Endothelial cell of umbilical vein (primary cell): ENCODE measurements around the gene ZNF774. TPM values are rescaled to one million over a fixed set of nuclear protein-coding genes. Genes with fewer than 3 reads are reported as not detected.

Source experiments
- BruUV-seq: library from RNA; stranded (reverse); fragments of 400-500 nt; replicated peaks from 2 replicates; lab custom pipeline; 2021; lab: Mats Ljungman, UMichigan
- CTCF ChIA-PET: fragments of 300-600, 350-600 bp; sonication (Branson Sonifier 250); formaldehyde crosslinking; loops from one replicate; lab custom pipeline; 2021; ENCODE audit warnings: antibody characterized with exemption, inconsistent platforms; lab: Charles Lee
- POLR2A ChIA-PET: fragments of 300-600, 350-600 bp; sonication (Branson Sonifier 250); formaldehyde crosslinking; loops from one replicate; lab custom pipeline; 2021; ENCODE audit warnings: antibody characterized with exemption, inconsistent platforms; lab: Charles Lee
- DNase-seq: peaks from one replicate; pipeline ENCODE4 v3.0.0-alpha.2; 2011; ENCODE audit warnings: low read depth, low spot score
- FAIRE-seq: peaks from 2 replicates; lab custom pipeline; 2011; peaks lifted over from hg19 to GRCh38; lab: Jason Lieb, UNC
- H2AFZ ChIP-seq: 2 replicates; pipeline ENCODE4 v1.6.0; 2012; ENCODE audit warnings: low read depth, low read length, control low read depth, inconsistent platforms
- H3K27ac ChIP-seq: 2 replicates; pipeline ENCODE4 v1.5.1; 2011; ENCODE audit warnings: low read depth, mild to moderate bottlenecking, control low read depth, low read length, moderate library complexity; ENCODE audit not compliant: insufficient read depth
- H3K27me3 ChIP-seq, 2 experiments: 2 replicates each; pipeline versions ENCODE4 v1.6.0 to v1.6.1; 2011; ENCODE audit warnings: low read length in 2 of 2, mixed read lengths in 1 of 2; ENCODE audit not compliant: control insufficient read depth in 2 of 2, insufficient read depth in 2 of 2
- H3K36me3 ChIP-seq, 2 experiments: 2 replicates in 1 of 2; 3 replicates in 1 of 2; pipeline ENCODE4 v1.5.1; 2011; ENCODE audit warnings: low read length in 2 of 2, mild to moderate bottlenecking in 1 of 2, moderate library complexity in 1 of 2; ENCODE audit not compliant: control insufficient read depth in 2 of 2, insufficient read depth in 2 of 2; ENCODE audit errors: extremely low read depth in 1 of 2
- H3K4me1 ChIP-seq: 3 replicates; pipeline ENCODE4 v1.5.1; 2011; ENCODE audit warnings: mild to moderate bottlenecking, low read length; ENCODE audit not compliant: control insufficient read depth, insufficient read depth; ENCODE audit errors: extremely low read depth
- H3K4me2 ChIP-seq: 2 replicates; pipeline ENCODE4 v1.6.1; 2011; ENCODE audit warnings: low read length, control low read depth, mixed read lengths; ENCODE audit not compliant: insufficient read depth
- H3K4me3 ChIP-seq, 3 experiments: fragments of 200-600 bp in 1 of 3; sonication (generic), shearing (Covaris generic) in 1 of 3; replicated peaks in 1 of 3; 2 replicates each; pipeline ENCODE4 v1.5.1; 2011 to 2016; ENCODE audit warnings: control low read depth in 3 of 3, low read length in 3 of 3, mild to moderate bottlenecking in 2 of 3, inconsistent platforms in 1 of 3, low read depth in 1 of 3, moderate library complexity in 1 of 3; ENCODE audit not compliant: insufficient read depth in 1 of 3
- H3K79me2 ChIP-seq: 2 replicates; pipeline ENCODE4 v1.6.0; 2012; ENCODE audit warnings: low read length, inconsistent platforms; ENCODE audit not compliant: control insufficient read depth, insufficient read depth
- H3K9ac ChIP-seq: replicated peaks from 2 replicates; pipeline ENCODE3; 2011; ENCODE audit warnings: low read length, control low read depth; ENCODE audit not compliant: insufficient read depth; ENCODE audit errors: extremely low read depth
- H3K9me1 ChIP-seq: replicated peaks from 3 replicates; pipeline ENCODE4 v1.6.0; 2011; ENCODE audit warnings: mild to moderate bottlenecking, low read length; ENCODE audit not compliant: control insufficient read depth, insufficient read depth; ENCODE audit errors: extremely low read depth
- H3K9me3 ChIP-seq: replicated peaks from 2 replicates; pipeline ENCODE4 v1.5.1; 2012; ENCODE audit warnings: low read length, inconsistent platforms; ENCODE audit not compliant: control insufficient read depth, insufficient read depth
- H4K20me1 ChIP-seq: replicated peaks from 2 replicates; pipeline ENCODE3; 2011; ENCODE audit warnings: mild to moderate bottlenecking, low read length; ENCODE audit not compliant: control insufficient read depth, insufficient read depth; ENCODE audit errors: extremely low read depth
- EZH2 ChIP-seq: IDR thresholded peaks from 2 replicates; pipeline ENCODE4 v1.6.1; 2012; ENCODE audit warnings: borderline replicate concordance, low read depth, mild to moderate bottlenecking, moderate library complexity, low read length, inconsistent platforms; ENCODE audit not compliant: severe bottlenecking
- FOS ChIP-seq: IDR thresholded peaks from 2 replicates; pipeline ENCODE4 v1.6.1; 2011; ENCODE audit warnings: mild to moderate bottlenecking, low read length, moderate library complexity, borderline replicate concordance; ENCODE audit not compliant: insufficient read depth
- GATA2 ChIP-seq: IDR thresholded peaks from 2 replicates; pipeline ENCODE4 v1.7.0; 2011; ENCODE audit warnings: low read depth, mild to moderate bottlenecking, moderate library complexity, mixed read lengths, low read length; ENCODE audit not compliant: insufficient read length, insufficient read depth
- JUN ChIP-seq: IDR thresholded peaks from 2 replicates; pipeline ENCODE4 v1.6.1; 2011; ENCODE audit warnings: borderline replicate concordance, low read depth; ENCODE audit not compliant: insufficient read length, insufficient read depth
- MYC ChIP-seq: IDR thresholded peaks from one replicate; pipeline ENCODE4 v1.6.1; 2011; ENCODE audit warnings: mild to moderate bottlenecking, low read depth, low read length
- POLR2A ChIP-seq: IDR thresholded peaks from 2 replicates; pipeline ENCODE4 v1.6.1; 2012; ENCODE audit warnings: low read depth, mild to moderate bottlenecking, control low read depth, low read length
- POLR2AphosphoS5 ChIP-seq: IDR thresholded peaks from 2 replicates; pipeline ENCODE4 v1.6.1; 2012; ENCODE audit warnings: low read depth, mild to moderate bottlenecking, control low read depth, low read length, moderate library complexity; ENCODE audit not compliant: insufficient read depth
- dilution Hi-C: fragments of 300-500 bp; cut with MboI; formaldehyde crosslinking; loops from one replicate; pipeline ENCODE4 v1.15.0; 2019; ENCODE audit warnings: low sequenced_read_pairs; ENCODE audit not compliant: extremely low pct_ligation_motif_present
- intact Hi-C: fragments of 100-400 bp; cut with micrococcal nuclease; formaldehyde crosslinking; loops from one replicate; pipeline ENCODE4 v1.10.0; 2022
- polyA plus RNA-seq, 4 experiments: library from polyadenylated mRNA; depleted of rRNA in 3 of 4; stranded (reverse) in 3 of 4; unstranded in 1 of 4; fragments of >200 nt; gene quantifications; 2 replicates each; pipeline versions ENCODE4 v1.2.1 to v1.2.3, GENCODE V29; 2011 to 2012; ENCODE audit warnings: missing spikeins in 1 of 4
- total RNA-seq: library from RNA; stranded (reverse); gene quantifications from 2 replicates; pipeline ENCODE4 v1.2.3, GENCODE V29; 2021
- TF ChIP-seq, protein P1 (sequence below), 2 donors: IDR thresholded peaks; 1 replicate in 1 of 2; 2 replicates in 1 of 2; pipeline ENCODE4 v1.5.1; 2011; ENCODE audit warnings: low read length in 2 of 2, mild to moderate bottlenecking in 2 of 2, moderate library complexity in 2 of 2, control low read depth in 1 of 2, inconsistent platforms in 1 of 2, low read depth in 1 of 2; ENCODE audit not compliant: insufficient read depth in 1 of 2; ENCODE audit errors: extremely low read depth in 1 of 2
- TF ChIP-seq, protein P2 (sequence below): IDR thresholded peaks from 2 replicates; pipeline ENCODE4 v1.6.1; 2011; ENCODE audit not compliant: insufficient read depth, insufficient read length

ZNF774 gene
- total and polyA plus RNA-seq, 2 donors (not counting 3 experiments of a cell fraction or from before 2014, with no cell fraction given): 0.98 to 2.6 TPM

DNA sequence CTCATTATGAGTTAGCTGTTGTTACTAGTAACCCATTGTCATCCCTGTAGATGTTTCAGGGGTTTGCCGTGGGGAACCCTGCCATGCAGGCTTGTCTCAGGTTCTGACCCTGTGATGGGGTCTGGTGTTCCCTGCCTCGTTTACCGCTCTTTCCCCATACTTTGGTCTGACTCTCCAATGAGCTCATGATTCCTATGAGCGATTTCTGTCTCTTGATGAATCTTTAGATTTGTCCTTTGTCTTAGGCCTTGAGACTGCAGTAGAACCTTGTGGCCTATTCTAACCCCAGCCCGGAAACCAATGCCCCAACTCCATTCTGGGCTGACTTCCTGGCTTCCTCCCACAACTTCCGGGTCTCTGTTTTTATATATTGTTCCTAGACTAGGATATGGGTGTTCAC is 24.7 kb downstream of the ZNF774 start:
- Histone ChIP-seq H3K27me3 (no peaks in the 10 kb centered on the region), H2AFZ (peak overlapping the region; percentile 41), H3K4me3 (no peak overlapping the region), H3K27ac (peak overlapping the region; percentile 56), H3K4me1 (peaks cover 18% of the 10 kb centered on the region), H4K20me1 (no peaks in the 10 kb centered on the region), H3K36me3 (no peaks in the 10 kb centered on the region), H3K79me2 (no peaks in the 10 kb centered on the region), H3K9me3 (peaks cover 3% of the 10 kb centered on the region), H3K4me2 (peak overlapping the region; percentile 78), H3K9ac (peak overlapping the region; percentile 1), H3K9me1 (no peaks in the 10 kb centered on the region)
- dilution Hi-C loops: no loop called here
- TF ChIP-seq POLR2A (no peak), POLR2AphosphoS5 (peak; percentile 80), FOS (peak; percentile 16), JUN (no peak), EZH2 (no peak), GATA2 (peak; percentile 60), MYC (no peak)
- TF ChIP-seq, protein P1, sequence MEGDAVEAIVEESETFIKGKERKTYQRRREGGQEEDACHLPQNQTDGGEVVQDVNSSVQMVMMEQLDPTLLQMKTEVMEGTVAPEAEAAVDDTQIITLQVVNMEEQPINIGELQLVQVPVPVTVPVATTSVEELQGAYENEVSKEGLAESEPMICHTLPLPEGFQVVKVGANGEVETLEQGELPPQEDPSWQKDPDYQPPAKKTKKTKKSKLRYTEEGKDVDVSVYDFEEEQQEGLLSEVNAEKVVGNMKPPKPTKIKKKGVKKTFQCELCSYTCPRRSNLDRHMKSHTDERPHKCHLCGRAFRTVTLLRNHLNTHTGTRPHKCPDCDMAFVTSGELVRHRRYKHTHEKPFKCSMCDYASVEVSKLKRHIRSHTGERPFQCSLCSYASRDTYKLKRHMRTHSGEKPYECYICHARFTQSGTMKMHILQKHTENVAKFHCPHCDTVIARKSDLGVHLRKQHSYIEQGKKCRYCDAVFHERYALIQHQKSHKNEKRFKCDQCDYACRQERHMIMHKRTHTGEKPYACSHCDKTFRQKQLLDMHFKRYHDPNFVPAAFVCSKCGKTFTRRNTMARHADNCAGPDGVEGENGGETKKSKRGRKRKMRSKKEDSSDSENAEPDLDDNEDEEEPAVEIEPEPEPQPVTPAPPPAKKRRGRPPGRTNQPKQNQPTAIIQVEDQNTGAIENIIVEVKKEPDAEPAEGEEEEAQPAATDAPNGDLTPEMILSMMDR (IDR thresholded peaks at IDR 0.05; ENCODE audit: extremely low read depth in 1 of 2, insufficient read depth in 1 of 2, low read depth in 1 of 2, low read length in 2 of 2): no peak
- TF ChIP-seq, protein P2, sequence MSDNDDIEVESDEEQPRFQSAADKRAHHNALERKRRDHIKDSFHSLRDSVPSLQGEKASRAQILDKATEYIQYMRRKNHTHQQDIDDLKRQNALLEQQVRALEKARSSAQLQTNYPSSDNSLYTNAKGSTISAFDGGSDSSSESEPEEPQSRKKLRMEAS: no peak
- ChIA-PET CTCF (interaction anchor here (1.0 to 2.6 kb wide), 3 partner anchors 11 to 15 kb away, joined by 3 to 10 read pairs (median 8); partner anchors contain the start of gene IQGAP1), POLR2A (no interaction called here)
- FAIRE-seq: peak; percentile 93
- BruUV-seq: no TSS peak
- peak; percentile 72 for DNase-seq
- intact Hi-C loops: loop anchor here (1.0 kb wide), 3 partner anchors 12 to 24 kb away; partner anchors contain the start of gene IQGAP1
